ACHN (cell line): Measurements from ENCODE around the gene SH3RF2.

ENCODE experiments used
- DNase-seq: peaks from one replicate; pipeline ENCODE4 v3.0.0-alpha.2; 2015
- in situ Hi-C: cut with HindIII; loops from 2 replicates; pipeline ENCODE4 v1.10.0; 2017; ENCODE audit warnings: low sequenced_read_pairs, low pct_ligation_motif_present, low pct_unique_long_range_greater_than_20kb

Gene SH3RF2

DNA sequence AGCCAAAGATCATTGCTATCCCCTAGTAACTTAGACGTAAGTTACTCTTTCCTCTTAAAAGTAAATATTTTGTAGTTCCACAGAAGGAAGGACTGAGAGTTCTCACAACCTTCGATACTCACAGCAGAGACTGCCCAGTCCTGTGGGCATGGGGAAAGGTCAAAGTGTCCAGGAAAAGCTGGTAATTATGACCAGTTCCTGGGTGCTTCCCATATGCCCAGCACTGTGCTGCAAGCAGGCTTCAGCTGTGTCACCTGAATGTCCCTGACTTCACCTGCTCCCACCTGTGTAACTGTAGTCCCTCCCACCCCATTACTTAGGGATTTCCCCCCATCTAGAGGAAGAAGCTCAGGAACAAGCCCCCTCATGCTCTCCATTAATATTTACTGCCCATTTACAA, 18.0 kb upstream of the SH3RF2 start:
- in situ Hi-C loops, result no loop called here
- DNase-seq, result no peak

DNA sequence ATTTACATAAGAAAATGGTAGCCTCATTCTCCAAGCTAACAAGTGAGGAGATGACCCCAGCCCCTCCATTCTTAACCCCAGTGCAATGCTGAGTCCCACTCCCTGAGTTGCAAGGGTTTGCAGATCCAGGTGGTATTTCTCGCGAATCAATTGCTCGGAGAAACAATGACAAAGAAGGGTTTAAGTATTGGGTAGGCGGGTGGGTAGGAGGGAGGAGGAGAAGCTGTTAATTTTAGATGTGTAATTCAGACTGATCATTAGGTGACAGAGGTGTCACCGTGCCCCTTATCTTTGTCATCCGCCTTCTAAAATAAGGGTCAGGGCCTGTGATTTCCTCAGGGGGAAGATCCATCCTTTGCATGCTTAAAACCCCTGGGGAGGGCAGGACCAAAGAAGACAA, 17.0 kb upstream of the SH3RF2 start:
- DNase-seq, result no peak
- in situ Hi-C loops, result no loop called here

DNA sequence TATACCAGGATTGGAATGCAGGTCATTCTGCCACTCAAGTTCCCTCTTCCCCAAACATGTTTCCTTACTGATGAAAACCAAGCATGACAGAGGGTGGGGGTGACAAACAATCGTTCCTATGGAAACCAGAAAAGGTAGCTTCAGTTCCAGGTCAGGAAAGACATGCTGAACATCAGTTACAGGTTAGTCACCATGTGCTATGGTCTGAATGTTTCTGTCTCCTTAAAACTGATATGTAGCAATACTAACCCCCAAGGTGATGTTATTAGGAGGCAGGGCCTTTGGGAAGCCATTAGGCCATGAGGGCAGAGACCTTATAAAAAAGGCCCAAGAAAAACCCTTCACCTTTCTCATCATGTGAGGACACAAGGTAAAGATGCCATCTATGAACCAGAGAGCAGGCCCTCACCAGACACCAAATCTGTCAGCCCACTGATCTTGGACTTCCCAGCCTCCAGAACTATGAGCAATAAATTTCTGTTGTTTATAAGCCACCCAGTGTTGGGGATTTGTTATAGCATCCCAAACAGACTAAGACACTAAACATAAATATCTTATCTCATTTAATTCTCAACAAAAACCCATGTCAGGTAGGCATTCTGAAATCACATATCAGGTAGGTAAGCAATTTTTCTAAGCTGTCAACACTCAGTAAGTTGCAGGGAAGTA, 15.7 kb upstream of the SH3RF2 start:
- in situ Hi-C loops, result no loop called here
- no peak for DNase-seq

DNA sequence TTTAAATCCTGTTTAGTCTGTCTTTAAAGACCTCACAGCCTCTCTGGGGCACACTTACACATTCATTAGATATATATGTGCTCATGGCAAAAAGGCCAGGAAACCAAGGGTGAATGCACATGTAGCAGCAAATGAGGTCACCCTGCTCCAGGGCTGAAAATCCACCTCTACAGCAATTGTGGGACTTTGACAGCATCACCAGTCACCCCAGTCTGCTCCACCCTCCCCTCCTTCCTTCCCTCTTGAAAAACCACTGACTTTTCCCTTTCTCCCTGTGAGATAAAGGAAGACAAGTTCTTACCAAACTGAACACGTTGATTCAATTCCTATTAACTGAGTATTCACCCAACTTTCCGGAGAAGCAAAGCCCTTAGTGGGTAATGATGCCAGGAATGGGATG, 15.2 kb upstream of the SH3RF2 start:
- DNase-seq, result no peak
- in situ Hi-C loops, result no loop called here

GRCh38 chr5:145922059-145922458, 14.3 kb upstream of the SH3RF2 start:
- in situ Hi-C loops, result no loop called here

GRCh38 chr5:145923405-145923804, 13.0 kb upstream of the SH3RF2 start:
- no peak for DNase-seq
- in situ Hi-C loops, result no loop called here

More at GRCh38 chr5:145922059-145922458, 14.3 kb upstream of the SH3RF2 start:
- no peak for DNase-seq

DNA sequence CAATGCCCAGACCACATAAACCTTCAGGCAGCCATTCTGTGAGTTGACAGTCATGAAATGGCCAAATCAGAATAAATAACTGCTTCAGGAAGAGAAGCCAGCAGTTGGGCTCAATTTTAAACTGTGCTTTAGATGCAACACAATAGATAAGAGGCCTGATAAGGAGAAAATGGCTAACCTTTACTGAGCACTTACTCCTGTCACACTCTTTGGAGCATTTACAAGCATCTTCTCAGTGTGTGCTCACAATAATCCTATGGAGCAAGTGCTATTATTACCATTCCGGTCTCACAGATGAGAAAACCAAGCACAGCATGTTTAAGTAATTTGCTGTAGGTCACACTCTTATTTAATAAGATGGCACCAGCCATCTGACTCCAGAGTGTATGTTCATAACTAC, 11.5 kb upstream of the SH3RF2 start:
- in situ Hi-C loops, result no loop called here
- DNase-seq, result no peak

- in situ Hi-C loops, result no loop called here
- peak; percentile 88 for DNase-seq
These were observed 11.0 kb upstream of the SH3RF2 start for GRCh38 chr5:145925353-145925752.

- no peak for DNase-seq
- in situ Hi-C loops, result no loop called here
These were observed 10.6 kb upstream of the SH3RF2 start for GRCh38 chr5:145925803-145926202.

DNA sequence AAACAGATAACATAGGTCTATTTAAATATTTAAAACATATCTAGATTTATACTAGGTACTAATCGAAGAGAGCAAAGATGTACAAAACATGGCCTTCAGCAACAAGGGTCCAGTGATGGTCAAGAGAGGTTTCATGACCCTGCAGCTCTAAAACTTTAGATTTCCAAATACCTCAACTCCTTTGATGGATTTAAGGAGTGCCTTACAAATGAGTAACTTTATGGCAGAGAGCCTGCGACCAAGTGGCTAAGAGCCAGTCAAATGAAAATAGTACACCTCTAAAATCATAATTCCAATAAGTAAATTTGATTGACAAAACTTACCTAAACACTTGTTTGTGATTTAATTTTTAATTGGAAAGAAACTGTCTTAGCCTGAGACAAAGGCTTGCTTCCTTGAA, 4.7 kb upstream of the SH3RF2 start:
- no peak for DNase-seq
- in situ Hi-C loops, result no loop called here

DNA sequence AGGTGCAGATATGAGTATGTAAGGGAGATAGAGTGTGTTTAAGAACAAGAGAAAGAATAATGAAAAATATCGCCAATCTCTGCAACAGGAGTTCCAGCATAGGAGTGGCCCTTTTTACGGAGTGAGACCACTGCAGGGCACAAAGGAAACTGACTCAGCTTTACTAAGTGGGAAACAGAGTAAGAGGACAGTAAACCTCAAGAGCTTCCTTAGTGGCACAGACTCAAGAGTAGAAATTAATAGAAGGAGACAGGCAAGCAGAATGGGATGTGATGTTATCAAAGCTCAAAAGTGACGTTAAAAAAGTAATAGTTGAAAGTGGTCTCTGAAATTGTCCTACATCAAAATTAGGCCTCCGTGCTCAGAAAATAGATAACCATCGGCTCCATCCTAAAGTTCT, 2.1 kb upstream of the SH3RF2 start:
- DNase-seq, result no peak
- in situ Hi-C loops, result no loop called here

DNA sequence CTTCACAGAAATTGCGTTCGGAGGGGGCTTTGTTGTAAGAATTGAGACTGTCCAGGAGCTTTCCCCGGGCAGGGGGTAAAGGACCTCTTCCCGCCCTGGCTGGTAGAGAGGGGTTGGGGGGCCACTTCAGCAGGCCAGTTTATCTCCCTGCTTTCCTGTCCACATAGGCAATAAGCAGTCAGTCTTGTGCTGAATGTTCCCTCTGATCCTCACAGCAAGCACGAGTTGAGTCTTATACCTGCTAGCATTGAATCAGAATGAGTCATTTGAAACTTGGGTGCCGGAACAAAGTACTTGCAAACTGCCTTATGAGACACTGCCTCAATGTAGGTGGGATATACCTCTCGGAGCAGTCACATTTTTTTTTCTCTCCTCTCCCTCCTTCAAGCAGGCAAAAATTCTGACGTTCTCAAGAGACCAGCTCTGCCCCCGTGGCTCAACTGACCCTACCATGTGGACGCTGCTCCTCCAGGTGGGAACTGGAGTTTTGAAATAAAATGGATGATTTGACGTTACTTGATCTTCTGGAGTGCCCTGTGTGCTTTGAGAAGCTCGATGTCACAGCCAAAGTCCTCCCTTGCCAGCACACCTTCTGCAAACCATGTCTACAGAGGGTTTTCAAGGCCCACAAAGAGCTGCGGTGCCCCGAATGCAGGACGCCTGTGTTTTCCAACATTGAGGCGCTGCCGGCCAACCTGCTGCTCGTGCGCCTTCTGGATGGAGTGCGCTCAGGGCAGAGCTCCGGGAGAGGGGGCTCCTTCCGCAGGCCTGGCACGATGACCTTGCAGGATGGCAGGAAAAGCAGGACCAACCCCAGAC, 1.3 kb downstream of the SH3RF2 start:
- in situ Hi-C loops, result no loop called here
- DNase-seq, result peak; percentile 77

DNA sequence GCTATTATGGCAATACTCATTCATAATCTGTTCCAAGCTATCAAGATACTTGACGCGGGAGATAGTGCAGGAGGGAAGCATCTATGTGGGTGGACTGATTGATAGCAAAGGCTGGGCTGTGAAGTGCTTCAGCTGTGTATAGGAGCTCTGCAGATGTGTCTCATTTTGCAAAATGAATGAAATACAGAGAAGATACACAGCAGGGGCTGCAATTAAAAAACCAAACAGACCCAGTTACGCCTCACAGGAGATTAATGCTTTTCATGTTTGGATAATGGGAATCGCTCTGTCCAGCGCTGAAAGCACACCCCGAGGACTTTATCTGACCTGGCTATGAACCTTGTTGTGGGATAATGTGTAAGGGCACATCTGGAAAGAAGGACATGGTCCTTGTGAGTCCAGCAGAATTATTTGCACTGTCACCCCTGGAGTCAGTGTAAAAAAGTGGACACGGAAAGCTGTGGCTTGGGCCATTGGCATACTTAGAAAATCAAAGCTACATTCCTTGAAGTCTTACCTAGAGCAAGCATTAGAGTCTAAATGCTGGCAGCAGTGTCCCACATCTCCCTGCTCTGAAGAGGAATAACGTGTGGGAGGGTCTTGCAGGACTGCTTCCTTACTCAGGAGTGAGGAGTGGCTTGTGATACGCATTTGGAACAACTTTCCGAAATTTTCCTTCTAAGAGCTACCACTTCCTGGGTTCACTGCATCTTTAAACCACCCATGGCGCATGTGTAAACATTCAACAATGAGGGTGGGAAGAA, 2.6 kb downstream of the SH3RF2 start:
- peak; percentile 7 for DNase-seq
- in situ Hi-C loops, result no loop called here

DNA sequence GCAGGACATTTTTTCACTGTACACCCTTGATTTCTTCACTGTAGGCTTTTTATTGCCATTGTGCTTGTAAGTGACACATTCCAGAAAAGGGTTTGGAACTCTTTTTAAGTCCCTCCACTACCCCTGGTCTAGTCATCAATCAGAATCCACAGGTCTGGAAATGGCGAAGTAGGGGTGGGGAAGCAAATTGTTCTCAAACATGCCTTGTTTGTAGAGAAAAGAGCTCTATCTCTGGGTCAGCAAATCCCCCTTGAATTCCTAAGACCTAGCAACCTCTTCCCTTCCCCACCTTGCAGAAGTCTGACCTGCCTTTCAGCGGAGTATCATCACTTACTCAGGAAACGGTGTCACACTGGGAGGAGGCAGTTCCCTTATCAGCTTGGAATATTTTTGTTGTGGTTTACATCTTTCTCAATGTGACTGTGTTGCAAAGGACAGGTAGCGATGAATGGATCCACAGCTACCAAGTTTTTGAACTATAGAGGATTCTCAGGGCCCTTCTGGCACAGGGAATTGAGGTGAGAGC, 3.2 kb downstream of the SH3RF2 start:
- in situ Hi-C loops, result no loop called here
- DNase-seq, result no peak

DNA sequence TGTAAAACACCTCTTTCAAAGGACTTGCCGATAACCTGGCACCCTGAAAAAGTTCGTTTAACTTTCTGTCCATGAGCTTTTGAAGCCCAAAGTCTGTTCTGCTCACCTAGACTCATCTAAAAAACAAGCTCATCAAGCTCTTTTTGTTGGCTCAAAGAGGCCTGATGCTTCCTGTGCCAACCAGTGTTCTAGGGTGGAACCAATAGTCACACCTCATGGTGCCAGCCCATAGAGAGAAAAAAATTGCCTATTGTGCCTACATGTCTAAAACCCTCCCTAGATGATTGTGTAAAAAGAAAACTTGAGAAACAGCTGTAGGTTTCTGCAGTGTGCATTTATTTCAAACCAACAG, 4.7 kb downstream of the SH3RF2 start:
- no peak for DNase-seq
- in situ Hi-C loops, result no loop called here

DNA sequence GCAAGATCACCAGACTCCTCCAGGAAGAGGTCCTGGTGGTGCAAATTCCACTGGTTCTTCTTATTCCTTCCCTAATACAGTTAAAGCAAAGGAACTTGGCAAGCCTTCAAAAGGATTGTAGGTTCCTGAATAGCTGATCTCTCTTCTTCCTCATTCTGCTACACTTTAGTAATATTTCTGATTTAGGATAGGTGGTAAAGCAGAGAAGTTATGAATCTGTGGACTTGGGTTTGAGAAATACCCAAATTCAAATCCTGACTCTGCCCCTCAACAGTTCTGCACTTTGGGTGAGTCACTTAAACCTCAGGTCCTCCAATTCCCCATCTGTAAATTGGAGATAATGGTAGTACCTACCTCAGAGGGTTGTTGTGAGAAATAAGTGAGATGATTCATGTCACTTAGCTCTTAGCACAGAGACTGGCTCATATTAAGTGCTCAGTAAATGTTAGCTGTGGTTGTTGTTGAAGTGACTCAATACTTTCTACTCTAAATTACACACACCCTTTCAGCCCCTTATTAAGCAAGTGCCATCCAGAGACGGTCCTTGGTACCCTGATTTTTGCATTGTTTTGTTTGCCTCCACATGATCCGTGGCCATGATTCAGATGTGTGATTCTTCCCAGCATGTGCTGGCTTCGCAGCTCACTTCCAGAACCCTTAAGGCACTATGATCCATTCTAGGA, 5.2 kb downstream of the SH3RF2 start:
- DNase-seq, result no peak
- in situ Hi-C loops, result no loop called here

- DNase-seq, result no peak
- in situ Hi-C loops, result no loop called here
These were observed 5.8 kb downstream of the SH3RF2 start for GRCh38 chr5:145942201-145942600.

DNA sequence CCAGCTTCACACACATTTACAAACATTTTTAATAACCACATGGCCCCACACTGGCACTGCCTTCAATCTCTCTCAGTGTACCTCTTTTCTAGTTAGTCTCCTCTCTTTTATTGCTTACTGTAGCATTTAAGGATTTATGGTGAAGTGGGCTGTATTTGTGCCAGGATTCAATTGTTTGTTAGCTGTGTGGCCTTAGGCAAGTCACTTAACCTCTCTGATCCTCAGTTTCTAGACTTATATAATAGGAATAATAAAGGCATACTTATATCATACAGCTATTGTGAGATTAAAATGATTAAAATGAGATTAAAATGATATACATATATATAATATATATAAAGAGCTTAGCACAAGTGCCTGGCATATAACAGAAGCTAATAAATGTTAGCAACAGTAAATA, 6.4 kb downstream of the SH3RF2 start:
- no peak for DNase-seq
- in situ Hi-C loops, result no loop called here

- in situ Hi-C loops, result no loop called here
- DNase-seq, result peak; percentile 48
These were observed 7.3 kb downstream of the SH3RF2 start for GRCh38 chr5:145943674-145944121.
